Measurements from ENCODE around the gene CIBAR2.

Gene CIBAR2

GRCh38 chr16:85126705-85127378 is 14.6 kb upstream of the CIBAR2 start:
- Histone ChIP-seq H3K4me3 (ENCODE audit: low read depth, low read length) (no peak overlapping the region), H3K4me1 (ENCODE audit: control insufficient read depth, insufficient read depth, low read length) (peaks cover 4% of the 10 kb centered on the region), H3K36me3 (ENCODE audit: control insufficient read depth in 2 of 2, insufficient read depth in 1 of 2, low read length in 2 of 2) (no peaks in the 10 kb centered on the region), H3K9me3 (ENCODE audit: control insufficient read depth, insufficient read depth, low read depth, low read length) (no peaks in the 10 kb centered on the region), H3K27ac (ENCODE audit: extremely low read depth, low read depth, low read length) (peak overlapping the region; percentile 31; the same call in 1 of the 2 replicates)
- ChIA-PET CTCF (interaction anchor here (0.6 to 6.8 kb wide), 4 partner anchors 12 to 116 kb away, joined by 3 to 38 read pairs (median 4); no protein-coding TSS in a partner anchor), POLR2A (interaction anchor here (0.6 kb wide), 3 partner anchors 71 to 1109 kb away, joined by 3 to 5 read pairs (median 4); partner anchors contain the start of gene GSE1)
- TF ChIP-seq GLIS2 (tag by site-specific recombination; IDR thresholded peaks at IDR 0.05) (peak; percentile 78), ZNF184 (tag by site-specific recombination; IDR thresholded peaks at IDR 0.05) (no peak), ZNF2 (tag by site-specific recombination; IDR thresholded peaks at IDR 0.05) (no peak), ZFHX2 (tag by site-specific recombination; conservative IDR thresholded peaks at IDR 0.05) (peak; percentile 97), GLIS1 (tag by site-specific recombination; IDR thresholded peaks at IDR 0.05) (peak; percentile 94), HIC1 (tag by site-specific recombination; IDR thresholded peaks at IDR 0.05) (0 out of 2 replicates have a peak, but pooled peaks have one; percentile 21), PRDM2 (tag by site-specific recombination; IDR thresholded peaks at IDR 0.05; ENCODE audit: borderline replicate concordance) (no peak), EGR2 (tag by site-specific recombination; IDR thresholded peaks at IDR 0.05; ENCODE audit: low read depth) (peak; percentile 96), OSR2 (tag by site-specific recombination; IDR thresholded peaks at IDR 0.05) (no peak), ZNF423 (tag by site-specific recombination; IDR thresholded peaks at IDR 0.05) (peak; percentile 21; the same call in 1 of the 2 replicates), ZNF335 (tag by site-specific recombination; conservative IDR thresholded peaks at IDR 0.05) (peak; percentile 40; the same call in 1 of the 2 replicates), PRDM1 (tag by site-specific recombination; IDR thresholded peaks at IDR 0.05) (peak; percentile 83), PATZ1 (tag by site-specific recombination; IDR thresholded peaks at IDR 0.05) (peak; percentile 53), ZBTB20 (tag by site-specific recombination; IDR thresholded peaks at IDR 0.05) (peak; percentile 42; the same call in 1 of the 2 replicates), ZIC2 (tag by site-specific recombination; IDR thresholded peaks at IDR 0.05) (peak; percentile 89), ZNF398 (tag by site-specific recombination; IDR thresholded peaks at IDR 0.05) (peak; percentile 55; the same call in 1 of the 2 replicates), ZSCAN5A (tag by site-specific recombination; IDR thresholded peaks at IDR 0.05) (no peak), SP7 (tag by site-specific recombination; IDR thresholded peaks at IDR 0.05) (peak; percentile 50; the same call in 1 of the 2 replicates)
